ENCODE measurements around the gene ACTN1.

The ACTN1 gene

GRCh38 chr14:68906439-68906838, 72.7 kb downstream of the ACTN1 start:
- no peak for DNase-seq

GRCh38 chr14:68905107-68905895, 73.8 kb downstream of the ACTN1 start:
- no peak for DNase-seq

GRCh38 chr14:68902357-68902756, 76.7 kb downstream of the ACTN1 start:
- DNase-seq, result no peak

GRCh38 chr14:68899033-68899603, 80.0 kb downstream of the ACTN1 start:
- DNase-seq, result no peak

GRCh38 chr14:68898248-68899032, 80.7 kb downstream of the ACTN1 start:
- no peak for DNase-seq

GRCh38 chr14:68897559-68898155, 81.4 kb downstream of the ACTN1 start:
- no peak for DNase-seq

GRCh38 chr14:68896132-68896531, 83.0 kb downstream of the ACTN1 start:
- no peak for DNase-seq

GRCh38 chr14:68894802-68895703, 84.0 kb downstream of the ACTN1 start:
- no peak for DNase-seq

- no peak for DNase-seq
These were observed 85.0 kb downstream of the ACTN1 start for GRCh38 chr14:68894123-68894522.

- no peak for DNase-seq
These were observed 85.5 kb downstream of the ACTN1 start for GRCh38 chr14:68893566-68893965.

GRCh38 chr14:68892961-68893360, 86.1 kb downstream of the ACTN1 start:
- DNase-seq, result no peak

- no peak for DNase-seq
These were observed 87.0 kb downstream of the ACTN1 start for GRCh38 chr14:68891851-68892660.

- no peak for DNase-seq
These were observed 88.8 kb downstream of the ACTN1 start for GRCh38 chr14:68890173-68890931.

- DNase-seq, result no peak
These were observed 90.2 kb downstream of the ACTN1 start for GRCh38 chr14:68888883-68889282.

- no peak for DNase-seq
These were observed 90.9 kb downstream of the ACTN1 start for GRCh38 chr14:68888025-68888850.

GRCh38 chr14:68886109-68886434, 93.0 kb downstream of the ACTN1 start:
- DNase-seq, result no peak

GRCh38 chr14:68885226-68886108, 93.6 kb downstream of the ACTN1 start:
- DNase-seq, result no peak

Data from activated CD4-positive, CD25-positive, alpha-beta regulatory T cell treated with anti-CD3 and anti-CD28 coated beads, Interleukin-2, amount 50 U/mL, for 72 hours (primary cell).